H9 (cell line): ENCODE measurements around the gene LASP1. TPM values are rescaled to one million over a fixed set of nuclear protein-coding genes. Genes with fewer than 3 reads are reported as not detected.

Source experiments
- DNase-seq: peaks from one replicate; pipeline ENCODE4 v3.0.0-alpha.2; 2017
- H2AFZ ChIP-seq: one replicate; pipeline ENCODE4 v1.6.1; 2013; ENCODE audit warnings: mild to moderate bottlenecking, low read length, control low read depth, moderate library complexity
- H2AK5ac ChIP-seq: 2 replicates; pipeline ENCODE4 v1.6.1; 2013; ENCODE audit warnings: low read length, control low read depth, mixed read lengths; ENCODE audit not compliant: insufficient read length
- H2BK120ac ChIP-seq: one replicate; pipeline ENCODE4 v1.6.1; 2013; ENCODE audit warnings: low read depth, mild to moderate bottlenecking, low read length, control low read depth, inconsistent platforms; ENCODE audit not compliant: poor library complexity, severe bottlenecking
- H2BK12ac ChIP-seq: 2 replicates; pipeline ENCODE4 v1.6.1; 2013; ENCODE audit warnings: low read length, control low read depth, mixed read lengths, low read depth; ENCODE audit not compliant: insufficient read length
- H2BK15ac ChIP-seq: 2 replicates; pipeline ENCODE4 v1.6.1; 2013; ENCODE audit warnings: low read depth, low read length, control low read depth
- H2BK20ac ChIP-seq: one replicate; pipeline ENCODE4 v1.6.1; 2013; ENCODE audit warnings: low read depth, mild to moderate bottlenecking, low read length, control low read depth, inconsistent platforms; ENCODE audit not compliant: poor library complexity, severe bottlenecking
- H2BK5ac ChIP-seq: 2 replicates; pipeline ENCODE4 v1.6.1; 2013; ENCODE audit warnings: low read length, control low read depth, mixed read lengths; ENCODE audit not compliant: insufficient read length
- H3K14ac ChIP-seq: 2 replicates; pipeline ENCODE4 v1.6.1; 2013; ENCODE audit warnings: low read length, control low read depth; ENCODE audit not compliant: insufficient read depth
- H3K18ac ChIP-seq: 2 replicates; pipeline ENCODE4 v1.6.1; 2013; ENCODE audit warnings: low read depth, mild to moderate bottlenecking, mixed read lengths, low read length, control low read depth; ENCODE audit not compliant: insufficient read length
- H3K23ac ChIP-seq: 2 replicates; pipeline ENCODE4 v1.6.1; 2013; ENCODE audit warnings: low read length, control low read depth, mixed read lengths, low read depth; ENCODE audit not compliant: insufficient read length
- H3K23me2 ChIP-seq: 2 replicates; pipeline ENCODE4 v1.6.1; 2013; ENCODE audit warnings: low read depth, mild to moderate bottlenecking, mixed read lengths, low read length, control low read depth; ENCODE audit not compliant: insufficient read length, poor library complexity, severe bottlenecking
- H3K27ac ChIP-seq: 2 replicates; pipeline ENCODE4 v1.5.1; 2013; ENCODE audit warnings: low read length, control low read depth, mixed read lengths, low read depth; ENCODE audit not compliant: insufficient read length
- H3K27me3 ChIP-seq: 2 replicates; pipeline ENCODE4 v1.6.1; 2013; ENCODE audit warnings: low read length, control low read depth, inconsistent platforms; ENCODE audit not compliant: insufficient read depth
- H3K4ac ChIP-seq: 2 replicates; pipeline ENCODE4 v1.6.1; 2013; ENCODE audit warnings: low read depth, mild to moderate bottlenecking, control low read depth, inconsistent platforms, low read length, moderate library complexity
- H3K4me1 ChIP-seq: 2 replicates; pipeline ENCODE4 v1.6.1; 2013; ENCODE audit warnings: low read length, control low read depth, inconsistent platforms; ENCODE audit not compliant: insufficient read depth
- H3K4me2 ChIP-seq: 2 replicates; pipeline ENCODE4 v1.6.1; 2013; ENCODE audit warnings: low read length, control low read depth, mixed read lengths; ENCODE audit not compliant: insufficient read length, insufficient read depth
- H3K56ac ChIP-seq: 2 replicates; pipeline ENCODE4 v1.6.1; 2013; ENCODE audit warnings: low read depth, mild to moderate bottlenecking, mixed read lengths, low read length, control low read depth; ENCODE audit not compliant: insufficient read length
- H3K79me1 ChIP-seq: 2 replicates; pipeline ENCODE4 v1.6.1; 2013; ENCODE audit warnings: low read depth, mild to moderate bottlenecking, moderate library complexity, low read length, control low read depth, inconsistent platforms; ENCODE audit not compliant: insufficient read depth, poor library complexity, severe bottlenecking
- H3K79me2 ChIP-seq: 2 replicates; pipeline ENCODE4 v1.6.1; 2013; ENCODE audit warnings: low read length, control low read depth, inconsistent platforms; ENCODE audit not compliant: insufficient read depth
- H3K9ac ChIP-seq: 2 replicates; pipeline ENCODE4 v1.6.1; 2013; ENCODE audit warnings: low read length, control low read depth, mixed read lengths; ENCODE audit not compliant: insufficient read length; ENCODE audit errors: extremely low read depth
- H3K9me3 ChIP-seq: one replicate; pipeline ENCODE4 v1.6.1; 2013; ENCODE audit warnings: low read depth, low read length, inconsistent platforms; ENCODE audit not compliant: control insufficient read depth
- H3T11ph ChIP-seq: one replicate; pipeline ENCODE4 v1.6.1; 2013; ENCODE audit warnings: mild to moderate bottlenecking, low read length, control low read depth, inconsistent platforms
- H4K20me1 ChIP-seq: one replicate; pipeline ENCODE4 v1.6.1; 2013; ENCODE audit not compliant: control insufficient read depth, insufficient read length, insufficient read depth
- H4K5ac ChIP-seq: 2 replicates; pipeline ENCODE4 v1.6.1; 2013; ENCODE audit warnings: low read depth, mild to moderate bottlenecking, mixed read lengths, low read length, control low read depth; ENCODE audit not compliant: insufficient read length
- H4K8ac ChIP-seq: replicated peaks from 2 replicates; pipeline ENCODE4 v1.6.1; 2013; ENCODE audit warnings: low read length, control low read depth, mixed read lengths, low read depth; ENCODE audit not compliant: insufficient read length
- H4K91ac ChIP-seq: 2 replicates; pipeline ENCODE4 v1.6.1; 2013; ENCODE audit warnings: low read depth, mild to moderate bottlenecking, moderate library complexity, mixed read lengths, low read length, control low read depth; ENCODE audit not compliant: insufficient read length
- H3K27ac Mint-ChIP-seq, 3 experiments: 2 replicates in 2 of 3; 3 replicates in 1 of 3; pipeline ENCODE4 v1.8.0; 2020 to 2021; ENCODE audit warnings: mixed read lengths in 3 of 3, mild to moderate bottlenecking in 1 of 3, moderate library complexity in 1 of 3
- H3K27me3 Mint-ChIP-seq: 2 replicates; pipeline ENCODE4 v1.8.0; 2021; ENCODE audit warnings: low read depth, mild to moderate bottlenecking, moderate library complexity, mixed read lengths
- H3K36me3 Mint-ChIP-seq, 3 experiments: 2 replicates in 2 of 3; 3 replicates in 1 of 3; pipeline ENCODE4 v1.8.0; 2020 to 2021; ENCODE audit warnings: low read depth in 3 of 3, mixed read lengths in 3 of 3; ENCODE audit not compliant: insufficient read depth in 1 of 3
- H3K4me1 Mint-ChIP-seq, 2 experiments: 2 replicates each; pipeline ENCODE4 v1.8.0; 2020; ENCODE audit warnings: mixed read lengths in 2 of 2
- H3K4me3 Mint-ChIP-seq, 2 experiments: 2 replicates in 1 of 2; 3 replicates in 1 of 2; pipeline ENCODE4 v1.8.0; 2020 to 2021; ENCODE audit warnings: mild to moderate bottlenecking in 2 of 2, mixed read lengths in 2 of 2, moderate library complexity in 1 of 2
- H3K9me3 Mint-ChIP-seq, 2 experiments: 2 replicates in 1 of 2; 3 replicates in 1 of 2; pipeline ENCODE4 v1.8.0; 2020; ENCODE audit warnings: mild to moderate bottlenecking in 2 of 2, mixed read lengths in 2 of 2, moderate library complexity in 1 of 2
- whole genome bisulfite sequencing: extraction: QIAGEN DNeasy Blood & Tissue Kit; methylation state at CpG from one replicate; pipeline ENCODE4 v1.1.7; 2013; ENCODE audit warnings: missing lambda C conversion rate, low lambda C conversion rate, mixed read lengths; ENCODE audit not compliant: insufficient read length; ENCODE audit errors: extremely low coverage; 5-methylcytosine and 5-hydroxymethylcytosine counted together
- total RNA-seq: library from RNA; stranded (reverse); gene quantifications from 2 replicates; pipeline ENCODE4 v1.2.1, GENCODE V29; 2021
- TF ChIP-seq, protein P1 (sequence below): fragments of 200-600 bp; sonication (generic); conservative IDR thresholded peaks from 3 replicates; pipeline ENCODE4 v1.8.0; 2021; ENCODE audit warnings: antibody characterized with exemption, mild to moderate bottlenecking

The LASP1 gene
- total RNA-seq, 1 experiment from 2014 or later = 121 TPM

- H2BK5ac ChIP-seq = no peak overlapping the region
- no peaks in the 10 kb centered on the region for H3K9me3 ChIP-seq
- peaks cover 2% of the 10 kb centered on the region; the same call in 1 of the 2 replicates for H3K79me2 ChIP-seq
- no peak overlapping the region for H3K27ac ChIP-seq
- WGBS = no CpG with 5 or more reads among the region's 8 CpGs
- H3K79me1 ChIP-seq = no peaks in the 10 kb centered on the region
- H2BK120ac ChIP-seq = no peak overlapping the region
- H3K56ac ChIP-seq = no peak overlapping the region
- Mint-ChIP-seq H3K27me3 (no peaks in the 10 kb centered on the region), H3K9me3 (no peaks in the 10 kb centered on the region), H3K36me3 (peaks cover 2 to 47% (median 40%) of the 10 kb centered on the region in 3 experiments; a peak in 5 of 7 replicates), H3K27ac (peak overlapping the region in 2 of 3 experiments; percentile 84 to 85; a peak in 4 of 7 replicates), H3K4me1 (peaks cover 10 to 21% of the 10 kb centered on the region in 2 experiments), H3K4me3 (no peak overlapping the region)
- H4K8ac ChIP-seq = no peak overlapping the region
- H3K27me3 ChIP-seq = no peaks in the 10 kb centered on the region
- H4K20me1 ChIP-seq = peaks cover 2% of the 10 kb centered on the region
- no peak overlapping the region for H2BK12ac ChIP-seq
- no peak overlapping the region for H2BK15ac ChIP-seq
- H2AFZ ChIP-seq = no peak overlapping the region
- DNase-seq = no peak
- TF ChIP-seq, protein P1, sequence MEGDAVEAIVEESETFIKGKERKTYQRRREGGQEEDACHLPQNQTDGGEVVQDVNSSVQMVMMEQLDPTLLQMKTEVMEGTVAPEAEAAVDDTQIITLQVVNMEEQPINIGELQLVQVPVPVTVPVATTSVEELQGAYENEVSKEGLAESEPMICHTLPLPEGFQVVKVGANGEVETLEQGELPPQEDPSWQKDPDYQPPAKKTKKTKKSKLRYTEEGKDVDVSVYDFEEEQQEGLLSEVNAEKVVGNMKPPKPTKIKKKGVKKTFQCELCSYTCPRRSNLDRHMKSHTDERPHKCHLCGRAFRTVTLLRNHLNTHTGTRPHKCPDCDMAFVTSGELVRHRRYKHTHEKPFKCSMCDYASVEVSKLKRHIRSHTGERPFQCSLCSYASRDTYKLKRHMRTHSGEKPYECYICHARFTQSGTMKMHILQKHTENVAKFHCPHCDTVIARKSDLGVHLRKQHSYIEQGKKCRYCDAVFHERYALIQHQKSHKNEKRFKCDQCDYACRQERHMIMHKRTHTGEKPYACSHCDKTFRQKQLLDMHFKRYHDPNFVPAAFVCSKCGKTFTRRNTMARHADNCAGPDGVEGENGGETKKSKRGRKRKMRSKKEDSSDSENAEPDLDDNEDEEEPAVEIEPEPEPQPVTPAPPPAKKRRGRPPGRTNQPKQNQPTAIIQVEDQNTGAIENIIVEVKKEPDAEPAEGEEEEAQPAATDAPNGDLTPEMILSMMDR = no peak
- no peak overlapping the region for H4K91ac ChIP-seq
- H3T11ph ChIP-seq = no peak overlapping the region
- H2AK5ac ChIP-seq = no peak overlapping the region
- no peak overlapping the region for H3K23ac ChIP-seq
- H2BK20ac ChIP-seq = no peak overlapping the region
- no peaks in the 10 kb centered on the region for H3K23me2 ChIP-seq
- H3K4me2 ChIP-seq = no peak overlapping the region
- H3K18ac ChIP-seq = no peak overlapping the region
- no peak overlapping the region for H3K14ac ChIP-seq
- no peaks in the 10 kb centered on the region for H3K4me1 ChIP-seq
- H4K5ac ChIP-seq = no peak overlapping the region
- no peak overlapping the region for H3K4ac ChIP-seq
- H3K9ac ChIP-seq = no peak overlapping the region
Measured at GRCh38 chr17:38891441-38891840, 21.6 kb downstream of the LASP1 start.
